ENCODE results near the gene C17orf100. TPM values are rescaled to one million over a fixed set of nuclear protein-coding genes. Genes with fewer than 3 reads are reported as not detected.
A peak's percentile ranks its signal among the peaks of the same experiment; 100 is the strongest.

Gene C17orf100
- total and polyA plus RNA-seq, 2 of the 13 experiments (the other 11 are each of a cell fraction or from before 2014, with no cell fraction given), result 3.6 to 8.7 TPM

DNA sequence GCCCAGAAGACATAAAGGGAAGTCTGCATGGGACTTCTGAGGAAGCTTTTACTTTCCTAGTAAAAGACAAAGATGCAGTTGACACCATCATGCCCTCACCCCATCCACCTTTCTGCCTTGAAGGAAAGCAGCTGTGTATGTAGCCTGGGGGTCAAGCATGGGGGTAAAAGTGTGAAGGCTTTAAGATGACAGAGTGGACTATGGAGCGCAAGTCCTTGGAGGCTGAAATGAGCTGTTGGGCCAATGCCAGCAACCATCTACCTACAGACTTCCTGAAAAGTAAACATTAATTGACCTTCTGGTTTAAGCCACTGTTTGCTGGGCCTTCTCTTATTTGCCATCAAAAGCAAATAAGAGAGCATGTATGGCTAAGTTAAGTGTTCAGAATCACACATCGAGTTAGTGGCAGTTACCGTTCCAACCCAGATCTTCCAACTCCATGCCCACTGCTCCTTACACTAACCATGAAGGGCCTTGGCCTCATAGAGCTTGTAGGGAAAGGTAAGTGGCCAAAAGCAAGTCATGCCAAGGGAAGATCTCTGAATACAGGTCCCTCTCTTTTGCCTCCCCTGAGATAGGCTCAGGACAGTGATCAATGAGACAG is 31.6 kb downstream of the C17orf100 start (continued):
- TF ChIP-seq, protein P1, sequence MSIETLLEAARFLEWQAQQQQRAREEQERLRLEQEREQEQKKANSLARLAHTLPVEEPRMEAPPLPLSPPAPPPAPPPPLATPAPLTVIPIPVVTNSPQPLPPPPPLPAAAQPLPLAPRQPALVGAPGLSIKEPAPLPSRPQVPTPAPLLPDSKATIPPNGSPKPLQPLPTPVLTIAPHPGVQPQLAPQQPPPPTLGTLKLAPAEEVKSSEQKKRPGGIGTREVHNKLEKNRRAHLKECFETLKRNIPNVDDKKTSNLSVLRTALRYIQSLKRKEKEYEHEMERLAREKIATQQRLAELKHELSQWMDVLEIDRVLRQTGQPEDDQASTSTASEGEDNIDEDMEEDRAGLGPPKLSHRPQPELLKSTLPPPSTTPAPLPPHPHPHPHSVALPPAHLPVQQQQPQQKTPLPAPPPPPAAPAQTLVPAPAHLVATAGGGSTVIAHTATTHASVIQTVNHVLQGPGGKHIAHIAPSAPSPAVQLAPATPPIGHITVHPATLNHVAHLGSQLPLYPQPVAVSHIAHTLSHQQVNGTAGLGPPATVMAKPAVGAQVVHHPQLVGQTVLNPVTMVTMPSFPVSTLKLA (IDR thresholded peaks at IDR 0.05), result no peak
- TF ChIP-seq THAP8 (CRISPR knock-in tag; IDR thresholded peaks at IDR 0.05; ENCODE audit: borderline replicate concordance) (no peak), ZNF782 (CRISPR knock-in tag; IDR thresholded peaks at IDR 0.05; ENCODE audit: borderline replicate concordance) (no peak), MTF1 (CRISPR knock-in tag; IDR thresholded peaks at IDR 0.05) (no peak), PCBP1 (IDR thresholded peaks at IDR 0.05; ENCODE audit: borderline replicate concordance, low read depth, low read length) (no peak), RFXAP (CRISPR knock-in tag; IDR thresholded peaks at IDR 0.05; ENCODE audit: borderline replicate concordance) (no peak), ZNF275 (CRISPR knock-in tag; IDR thresholded peaks at IDR 0.05; ENCODE audit: borderline replicate concordance) (no peak), ZSCAN21 (CRISPR knock-in tag; IDR thresholded peaks at IDR 0.05; ENCODE audit: borderline replicate concordance) (0 out of 2 replicates have a peak, but pooled peaks have one; percentile 15), ELF1 (CRISPR knock-in tag; IDR thresholded peaks at IDR 0.05) (no peak), ZNF557 (CRISPR knock-in tag; IDR thresholded peaks at IDR 0.05) (no peak), CC2D1A (CRISPR knock-in tag; IDR thresholded peaks at IDR 0.05) (no peak), ZNF720 (CRISPR knock-in tag; IDR thresholded peaks at IDR 0.05) (no peak), CREB1 (IDR thresholded peaks at IDR 0.05) (no peak), CREB1 (CRISPR knock-in tag; IDR thresholded peaks at IDR 0.05) (0 out of 2 replicates have a peak, but pooled peaks have one; percentile 52), DR1 (CRISPR knock-in tag; IDR thresholded peaks at IDR 0.05) (no peak), KLF9 (CRISPR knock-in tag; IDR thresholded peaks at IDR 0.05; ENCODE audit: low read depth) (no peak), ZNF260 (CRISPR knock-in tag; IDR thresholded peaks at IDR 0.05; ENCODE audit: borderline replicate concordance, low read depth) (no peak), ADNP (CRISPR knock-in tag; IDR thresholded peaks at IDR 0.05) (no peak), KLF12 (CRISPR knock-in tag; IDR thresholded peaks at IDR 0.05; ENCODE audit: borderline replicate concordance) (no peak), ZNF3 (CRISPR knock-in tag; IDR thresholded peaks at IDR 0.05) (no peak), RARG (CRISPR knock-in tag; IDR thresholded peaks at IDR 0.05; ENCODE audit: low read depth) (no peak), HNRNPLL (IDR thresholded peaks at IDR 0.05; ENCODE audit: low read depth, low read length, poor library complexity, severe bottlenecking) (no peak), CEBPB (IDR thresholded peaks at IDR 0.05; ENCODE audit: borderline replicate concordance, low read depth, low read length) (no peak)
- TF ChIP-seq, protein P2, sequence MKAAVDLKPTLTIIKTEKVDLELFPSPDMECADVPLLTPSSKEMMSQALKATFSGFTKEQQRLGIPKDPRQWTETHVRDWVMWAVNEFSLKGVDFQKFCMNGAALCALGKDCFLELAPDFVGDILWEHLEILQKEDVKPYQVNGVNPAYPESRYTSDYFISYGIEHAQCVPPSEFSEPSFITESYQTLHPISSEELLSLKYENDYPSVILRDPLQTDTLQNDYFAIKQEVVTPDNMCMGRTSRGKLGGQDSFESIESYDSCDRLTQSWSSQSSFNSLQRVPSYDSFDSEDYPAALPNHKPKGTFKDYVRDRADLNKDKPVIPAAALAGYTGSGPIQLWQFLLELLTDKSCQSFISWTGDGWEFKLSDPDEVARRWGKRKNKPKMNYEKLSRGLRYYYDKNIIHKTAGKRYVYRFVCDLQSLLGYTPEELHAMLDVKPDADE (CRISPR knock-in tag; IDR thresholded peaks at IDR 0.05), result no peak
